Activated CD8-positive, alpha-beta T cell treated with anti-CD3 and anti-CD28 coated beads, Interleukin-2, amount 10 ng/mL, durations not matched to agents 7 days and 5 days (primary cell): Measurements from ENCODE around the gene NELL2. TPM values are rescaled to one million over a fixed set of nuclear protein-coding genes. Genes with fewer than 3 reads are reported as not detected.

Source experiments
- ATAC-seq: fragments of 150-1000 bp; cut with Tn5 transposase; one replicate; pipeline ENCODE4 v1.10.0; 2021; ENCODE audit warnings: moderate library complexity
- CTCF ChIA-PET: fragments of 350-600 bp; sonication (Branson Sonifier 250); formaldehyde crosslinking; loops from one replicate; lab custom pipeline; 2021; ENCODE audit warnings: antibody characterized with exemption; lab: Charles Lee
- POLR2A ChIA-PET: fragments of 350-600 bp; sonication (Branson Sonifier 250); formaldehyde crosslinking; loops from one replicate; lab custom pipeline; 2021; ENCODE audit warnings: antibody characterized with exemption; lab: Charles Lee
- DNase-seq: peaks from one replicate; pipeline ENCODE4 v3.0.0-alpha.2; 2020
- H3K27ac Mint-ChIP-seq: one replicate; pipeline ENCODE4 v1.8.0; 2021; ENCODE audit warnings: mild to moderate bottlenecking, mixed read lengths
- H3K27me3 Mint-ChIP-seq: one replicate; pipeline ENCODE4 v1.8.0; 2021; ENCODE audit warnings: low read depth, mixed read lengths
- H3K36me3 Mint-ChIP-seq: one replicate; pipeline ENCODE4 v1.8.0; 2021; ENCODE audit warnings: low read depth, mixed read lengths
- H3K4me1 Mint-ChIP-seq: one replicate; pipeline ENCODE4 v1.8.0; 2021; ENCODE audit warnings: low read depth, mixed read lengths
- H3K4me3 Mint-ChIP-seq: one replicate; pipeline ENCODE4 v1.8.0; 2021; ENCODE audit warnings: mild to moderate bottlenecking, mixed read lengths
- H3K9me3 Mint-ChIP-seq: one replicate; pipeline ENCODE4 v1.8.0; 2022; ENCODE audit warnings: mixed read lengths; ENCODE audit not compliant: insufficient read depth
- total RNA-seq, 2 experiments: library from RNA; stranded (reverse); gene quantifications; one replicate each; pipeline ENCODE4 v1.2.3, GENCODE V29; 2021

Gene NELL2
- total RNA-seq, 2 experiments from 2014 or later, result 43.8 to 47.4 TPM

DNA sequence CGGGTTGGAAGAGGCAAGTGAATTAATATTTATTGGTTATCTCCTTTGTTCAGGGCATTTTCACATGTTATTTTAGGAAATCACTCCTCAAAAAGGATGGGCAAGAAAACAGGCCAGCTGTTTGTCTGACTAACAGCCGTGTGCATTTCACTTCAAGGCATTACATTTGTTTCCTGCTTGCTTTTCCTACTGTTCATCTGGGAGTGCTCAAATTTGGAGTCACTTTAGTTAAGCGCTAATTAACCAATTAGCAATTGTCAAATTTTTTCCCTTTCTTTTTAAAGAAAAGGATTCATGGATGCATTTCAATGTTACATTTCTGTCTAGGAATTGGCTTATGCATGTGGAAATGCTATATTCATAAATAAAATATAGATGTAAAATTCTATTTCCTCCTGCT, 415.9 kb downstream of the NELL2 start:
- H3K4me3 Mint-ChIP-seq, result no peak overlapping the region
- POLR2A ChIA-PET, result no interaction called here
- H3K9me3 Mint-ChIP-seq, result no peaks in the 10 kb centered on the region
- DNase-seq, result no peak
- no peaks in the 10 kb centered on the region for H3K4me1 Mint-ChIP-seq
- no peak overlapping the region for H3K27ac Mint-ChIP-seq
- CTCF ChIA-PET, result no interaction called here
- ATAC-seq, result no peak
- no peaks in the 10 kb centered on the region for H3K36me3 Mint-ChIP-seq
- peaks cover 5% of the 10 kb centered on the region for H3K27me3 Mint-ChIP-seq

DNA sequence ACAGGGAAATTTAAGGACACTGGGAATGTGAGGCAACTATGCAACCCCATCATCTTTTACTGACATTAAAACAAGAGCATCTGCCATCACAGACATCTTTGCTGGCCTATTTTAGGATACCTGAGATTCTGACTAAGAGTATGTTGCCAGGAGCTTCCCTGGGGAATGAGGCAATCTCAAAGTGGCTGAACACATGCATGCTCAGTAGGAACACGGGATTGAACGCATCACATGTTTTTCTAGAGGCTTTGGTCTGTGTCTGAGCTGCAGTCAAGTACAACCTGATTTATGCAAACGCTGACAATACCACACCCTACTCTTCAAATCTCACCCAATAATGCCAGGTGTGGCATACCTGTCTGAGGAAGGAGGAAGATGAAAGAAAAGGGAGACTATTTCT, 416.5 kb downstream of the NELL2 start:
- no peaks in the 10 kb centered on the region for H3K4me1 Mint-ChIP-seq
- CTCF ChIA-PET, result no interaction called here
- no peak overlapping the region for H3K4me3 Mint-ChIP-seq
- DNase-seq, result no peak
- no peak overlapping the region for H3K27ac Mint-ChIP-seq
- ATAC-seq, result no peak
- H3K9me3 Mint-ChIP-seq, result no peaks in the 10 kb centered on the region
- no peaks in the 10 kb centered on the region for H3K36me3 Mint-ChIP-seq
- H3K27me3 Mint-ChIP-seq, result peaks cover 5% of the 10 kb centered on the region
- POLR2A ChIA-PET, result no interaction called here

Other genes with a start within 250 kb of the NELL2 start
- gene DBX2, start 174.8 kb upstream of the NELL2 start, total RNA-seq, result not detected